HG02884 (cell line): ENCODE data around the gene NLN.
"Not testable (repeated sequence)": the region's sequence is repeated elsewhere in the genome, so short reads cannot be mapped to it uniquely, and the experiment has no call there.

Source experiments
- ATAC-seq: cut with Tn5 transposase; IDR thresholded peaks from one replicate; pipeline ENCODE4 v1.9.1; 2021; ENCODE audit warnings: mild to moderate bottlenecking, moderate library complexity; ENCODE audit not compliant: unreplicated experiment

The NLN gene

GRCh38 chr5:65866837-65867521 is 145.0 kb downstream of the NLN start:
- no peak for ATAC-seq

- ATAC-seq: no peak
Measured at GRCh38 chr5:65867542-65868195, 145.7 kb downstream of the NLN start.

GRCh38 chr5:65868509-65868908 is 146.5 kb downstream of the NLN start:
- no peak for ATAC-seq

- no peak for ATAC-seq
Measured at GRCh38 chr5:65871182-65871581, 149.2 kb downstream of the NLN start.

GRCh38 chr5:65871776-65872175 is 149.8 kb downstream of the NLN start:
- ATAC-seq: not testable (repeated sequence)

DNA sequence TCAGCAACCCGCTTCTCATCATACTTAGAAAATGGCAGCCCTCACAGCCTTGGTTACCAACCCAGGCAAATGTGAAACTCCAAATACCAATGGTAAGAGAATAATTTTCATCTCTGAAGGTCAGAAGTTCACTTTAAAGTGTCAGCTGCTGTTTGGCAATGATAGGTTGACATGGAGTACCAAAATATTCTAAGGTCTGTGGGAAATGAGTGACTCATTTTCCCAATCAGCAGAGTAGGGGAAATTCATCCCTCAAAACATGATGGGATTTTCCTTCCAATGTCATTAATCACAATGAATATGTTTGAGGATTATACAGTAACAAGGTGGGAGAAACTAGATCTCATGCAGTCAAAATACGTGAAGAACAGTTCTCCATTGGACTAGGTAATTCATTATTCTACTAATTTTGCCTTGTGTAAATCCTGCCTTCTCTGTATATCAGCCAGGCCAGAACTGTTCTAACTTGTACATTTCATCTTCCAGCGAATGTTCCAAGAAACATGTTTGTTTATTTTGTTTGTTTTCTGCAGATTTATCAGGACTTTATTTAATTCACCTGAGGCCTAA is 151.3 kb downstream of the NLN start:
- no peak for ATAC-seq

GRCh38 chr5:65874241-65874640 is 152.2 kb downstream of the NLN start:
- ATAC-seq: no peak

DNA sequence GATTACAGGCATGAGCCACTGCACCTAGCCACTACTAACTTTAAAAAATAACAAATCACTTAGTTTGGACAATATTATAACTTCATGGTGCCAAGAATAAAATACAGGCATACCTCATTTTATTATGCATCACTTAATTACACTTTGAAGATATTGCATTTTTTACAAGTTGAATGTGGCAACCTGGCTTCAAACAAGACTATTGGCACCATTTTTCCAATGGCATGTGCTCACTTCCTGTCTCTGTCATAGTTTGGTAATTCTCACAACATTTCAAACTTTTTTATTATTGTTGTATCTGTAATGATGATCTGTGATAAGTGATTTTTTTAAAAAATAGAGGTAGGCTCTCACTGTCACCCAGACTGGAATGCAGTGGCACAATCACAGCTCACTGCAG is 154.5 kb downstream of the NLN start:
- no peak for ATAC-seq

DNA sequence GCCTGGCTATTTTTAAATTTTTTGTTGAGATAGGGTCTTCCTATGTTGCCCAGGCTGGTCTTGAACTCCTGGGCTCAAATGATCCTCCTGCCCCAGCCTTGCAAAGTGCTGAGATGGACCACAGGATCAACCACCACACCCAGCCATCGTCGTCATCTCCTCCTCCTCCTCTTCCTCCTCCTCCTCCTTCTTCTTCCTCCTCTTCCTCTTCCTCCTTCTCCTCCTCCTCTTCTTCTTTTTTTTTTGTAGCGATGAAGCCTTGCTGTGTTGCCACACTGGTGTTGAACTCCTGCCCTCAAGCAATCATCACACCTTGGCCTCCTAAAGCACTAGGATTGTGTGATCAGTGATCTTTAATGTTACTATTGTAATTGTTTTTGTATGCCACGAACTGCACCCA is 155.0 kb downstream of the NLN start:
- ATAC-seq: no peak
